H9 (cell line): ENCODE results near the gene CDH19. TPM values are rescaled to one million over a fixed set of nuclear protein-coding genes. Genes with fewer than 3 reads are reported as not detected.

ENCODE experiments used
- DNase-seq: peaks from one replicate; pipeline ENCODE4 v3.0.0-alpha.2; 2017
- H2AFZ ChIP-seq: one replicate; pipeline ENCODE4 v1.6.1; 2013; ENCODE audit warnings: mild to moderate bottlenecking, low read length, control low read depth, moderate library complexity
- H2AK5ac ChIP-seq: 2 replicates; pipeline ENCODE4 v1.6.1; 2013; ENCODE audit warnings: low read length, control low read depth, mixed read lengths; ENCODE audit not compliant: insufficient read length
- H2BK120ac ChIP-seq: one replicate; pipeline ENCODE4 v1.6.1; 2013; ENCODE audit warnings: low read depth, mild to moderate bottlenecking, low read length, control low read depth, inconsistent platforms; ENCODE audit not compliant: poor library complexity, severe bottlenecking
- H2BK12ac ChIP-seq: 2 replicates; pipeline ENCODE4 v1.6.1; 2013; ENCODE audit warnings: low read length, control low read depth, mixed read lengths, low read depth; ENCODE audit not compliant: insufficient read length
- H2BK15ac ChIP-seq: 2 replicates; pipeline ENCODE4 v1.6.1; 2013; ENCODE audit warnings: low read depth, low read length, control low read depth
- H2BK20ac ChIP-seq: one replicate; pipeline ENCODE4 v1.6.1; 2013; ENCODE audit warnings: low read depth, mild to moderate bottlenecking, low read length, control low read depth, inconsistent platforms; ENCODE audit not compliant: poor library complexity, severe bottlenecking
- H2BK5ac ChIP-seq: 2 replicates; pipeline ENCODE4 v1.6.1; 2013; ENCODE audit warnings: low read length, control low read depth, mixed read lengths; ENCODE audit not compliant: insufficient read length
- H3K14ac ChIP-seq: 2 replicates; pipeline ENCODE4 v1.6.1; 2013; ENCODE audit warnings: low read length, control low read depth; ENCODE audit not compliant: insufficient read depth
- H3K18ac ChIP-seq: 2 replicates; pipeline ENCODE4 v1.6.1; 2013; ENCODE audit warnings: low read depth, mild to moderate bottlenecking, mixed read lengths, low read length, control low read depth; ENCODE audit not compliant: insufficient read length
- H3K23ac ChIP-seq: 2 replicates; pipeline ENCODE4 v1.6.1; 2013; ENCODE audit warnings: low read length, control low read depth, mixed read lengths, low read depth; ENCODE audit not compliant: insufficient read length
- H3K23me2 ChIP-seq: 2 replicates; pipeline ENCODE4 v1.6.1; 2013; ENCODE audit warnings: low read depth, mild to moderate bottlenecking, mixed read lengths, low read length, control low read depth; ENCODE audit not compliant: insufficient read length, poor library complexity, severe bottlenecking
- H3K27ac ChIP-seq: 2 replicates; pipeline ENCODE4 v1.5.1; 2013; ENCODE audit warnings: low read length, control low read depth, mixed read lengths, low read depth; ENCODE audit not compliant: insufficient read length
- H3K27me3 ChIP-seq: 2 replicates; pipeline ENCODE4 v1.6.1; 2013; ENCODE audit warnings: low read length, control low read depth, inconsistent platforms; ENCODE audit not compliant: insufficient read depth
- H3K4ac ChIP-seq: 2 replicates; pipeline ENCODE4 v1.6.1; 2013; ENCODE audit warnings: low read depth, mild to moderate bottlenecking, control low read depth, inconsistent platforms, low read length, moderate library complexity
- H3K4me1 ChIP-seq: 2 replicates; pipeline ENCODE4 v1.6.1; 2013; ENCODE audit warnings: low read length, control low read depth, inconsistent platforms; ENCODE audit not compliant: insufficient read depth
- H3K4me2 ChIP-seq: 2 replicates; pipeline ENCODE4 v1.6.1; 2013; ENCODE audit warnings: low read length, control low read depth, mixed read lengths; ENCODE audit not compliant: insufficient read length, insufficient read depth
- H3K56ac ChIP-seq: 2 replicates; pipeline ENCODE4 v1.6.1; 2013; ENCODE audit warnings: low read depth, mild to moderate bottlenecking, mixed read lengths, low read length, control low read depth; ENCODE audit not compliant: insufficient read length
- H3K79me1 ChIP-seq: 2 replicates; pipeline ENCODE4 v1.6.1; 2013; ENCODE audit warnings: low read depth, mild to moderate bottlenecking, moderate library complexity, low read length, control low read depth, inconsistent platforms; ENCODE audit not compliant: insufficient read depth, poor library complexity, severe bottlenecking
- H3K79me2 ChIP-seq: 2 replicates; pipeline ENCODE4 v1.6.1; 2013; ENCODE audit warnings: low read length, control low read depth, inconsistent platforms; ENCODE audit not compliant: insufficient read depth
- H3K9ac ChIP-seq: 2 replicates; pipeline ENCODE4 v1.6.1; 2013; ENCODE audit warnings: low read length, control low read depth, mixed read lengths; ENCODE audit not compliant: insufficient read length; ENCODE audit errors: extremely low read depth
- H3K9me3 ChIP-seq: one replicate; pipeline ENCODE4 v1.6.1; 2013; ENCODE audit warnings: low read depth, low read length, inconsistent platforms; ENCODE audit not compliant: control insufficient read depth
- H3T11ph ChIP-seq: one replicate; pipeline ENCODE4 v1.6.1; 2013; ENCODE audit warnings: mild to moderate bottlenecking, low read length, control low read depth, inconsistent platforms
- H4K20me1 ChIP-seq: one replicate; pipeline ENCODE4 v1.6.1; 2013; ENCODE audit not compliant: control insufficient read depth, insufficient read length, insufficient read depth
- H4K5ac ChIP-seq: 2 replicates; pipeline ENCODE4 v1.6.1; 2013; ENCODE audit warnings: low read depth, mild to moderate bottlenecking, mixed read lengths, low read length, control low read depth; ENCODE audit not compliant: insufficient read length
- H4K8ac ChIP-seq: replicated peaks from 2 replicates; pipeline ENCODE4 v1.6.1; 2013; ENCODE audit warnings: low read length, control low read depth, mixed read lengths, low read depth; ENCODE audit not compliant: insufficient read length
- H4K91ac ChIP-seq: 2 replicates; pipeline ENCODE4 v1.6.1; 2013; ENCODE audit warnings: low read depth, mild to moderate bottlenecking, moderate library complexity, mixed read lengths, low read length, control low read depth; ENCODE audit not compliant: insufficient read length
- H3K27ac Mint-ChIP-seq, 3 experiments: 2 replicates in 2 of 3; 3 replicates in 1 of 3; pipeline ENCODE4 v1.8.0; 2020 to 2021; ENCODE audit warnings: mixed read lengths in 3 of 3, mild to moderate bottlenecking in 1 of 3, moderate library complexity in 1 of 3
- H3K27me3 Mint-ChIP-seq: 2 replicates; pipeline ENCODE4 v1.8.0; 2021; ENCODE audit warnings: low read depth, mild to moderate bottlenecking, moderate library complexity, mixed read lengths
- H3K36me3 Mint-ChIP-seq, 3 experiments: 2 replicates in 2 of 3; 3 replicates in 1 of 3; pipeline ENCODE4 v1.8.0; 2020 to 2021; ENCODE audit warnings: low read depth in 3 of 3, mixed read lengths in 3 of 3; ENCODE audit not compliant: insufficient read depth in 1 of 3
- H3K4me1 Mint-ChIP-seq, 2 experiments: 2 replicates each; pipeline ENCODE4 v1.8.0; 2020; ENCODE audit warnings: mixed read lengths in 2 of 2
- H3K4me3 Mint-ChIP-seq, 2 experiments: 2 replicates in 1 of 2; 3 replicates in 1 of 2; pipeline ENCODE4 v1.8.0; 2020 to 2021; ENCODE audit warnings: mild to moderate bottlenecking in 2 of 2, mixed read lengths in 2 of 2, moderate library complexity in 1 of 2
- H3K9me3 Mint-ChIP-seq, 2 experiments: 2 replicates in 1 of 2; 3 replicates in 1 of 2; pipeline ENCODE4 v1.8.0; 2020; ENCODE audit warnings: mild to moderate bottlenecking in 2 of 2, mixed read lengths in 2 of 2, moderate library complexity in 1 of 2
- CTCF ChIP-seq: fragments of 200-600 bp; sonication (generic); conservative IDR thresholded peaks from 3 replicates; pipeline ENCODE4 v1.8.0; 2021; ENCODE audit warnings: antibody characterized with exemption, mild to moderate bottlenecking
- WGBS: extraction: QIAGEN DNeasy Blood & Tissue Kit; methylation state at CpG from one replicate; pipeline ENCODE4 v1.1.7; 2013; ENCODE audit warnings: missing lambda C conversion rate, low lambda C conversion rate, mixed read lengths; ENCODE audit not compliant: insufficient read length; ENCODE audit errors: extremely low coverage; 5-methylcytosine and 5-hydroxymethylcytosine counted together
- total RNA-seq: library from RNA; stranded (reverse); gene quantifications from 2 replicates; pipeline ENCODE4 v1.2.1, GENCODE V29; 2021

The CDH19 gene
- total RNA-seq, 1 experiment from 2014 or later: not detected

- H3K9me3 Mint-ChIP-seq: no peaks in the 10 kb centered on the region
- H3T11ph ChIP-seq: no peak overlapping the region
- peaks cover 0 to 1% of the 10 kb centered on the region in 2 experiments; a peak in 2 of 4 replicates for H3K4me1 Mint-ChIP-seq
- no peak for TF ChIP-seq CTCF
- no peak overlapping the region for H3K4ac ChIP-seq
- no peak overlapping the region for H4K5ac ChIP-seq
- no peaks in the 10 kb centered on the region for H3K79me1 ChIP-seq
- no peak for DNase-seq
- no peaks in the 10 kb centered on the region for H3K79me2 ChIP-seq
- H3K23ac ChIP-seq: no peak overlapping the region
- WGBS: no CpG with 5 or more reads among the region's 6 CpGs
- no peak overlapping the region for H2BK15ac ChIP-seq
- no peaks in the 10 kb centered on the region for H3K36me3 Mint-ChIP-seq
- H4K91ac ChIP-seq: no peak overlapping the region
- no peak overlapping the region for H3K9ac ChIP-seq
- H2BK5ac ChIP-seq: no peak overlapping the region
- H4K20me1 ChIP-seq: no peaks in the 10 kb centered on the region
- H2AK5ac ChIP-seq: no peak overlapping the region
- H3K4me3 Mint-ChIP-seq: no peak overlapping the region
- no peak overlapping the region for H3K27ac Mint-ChIP-seq
- no peak overlapping the region for H3K18ac ChIP-seq
- no peak overlapping the region for H2BK12ac ChIP-seq
- no peak overlapping the region for H3K56ac ChIP-seq
- H2BK20ac ChIP-seq: no peak overlapping the region
- H2AFZ ChIP-seq: no peak overlapping the region
- no peak overlapping the region for H3K14ac ChIP-seq
- H3K27ac ChIP-seq: no peak overlapping the region
- H3K4me1 ChIP-seq: no peaks in the 10 kb centered on the region
- H3K27me3 Mint-ChIP-seq: no peaks in the 10 kb centered on the region
- H3K23me2 ChIP-seq: no peaks in the 10 kb centered on the region
- H4K8ac ChIP-seq: no peak overlapping the region
- H3K9me3 ChIP-seq: no peaks in the 10 kb centered on the region
- H2BK120ac ChIP-seq: no peak overlapping the region
- no peaks in the 10 kb centered on the region for H3K27me3 ChIP-seq
- no peak overlapping the region for H3K4me2 ChIP-seq
These were observed 106.5 kb downstream of the CDH19 start for GRCh38 chr18:66497351-66497750.
